Measurements from ENCODE around the gene HDHD3. TPM values are rescaled to one million over a fixed set of nuclear protein-coding genes. Genes with fewer than 3 reads are reported as not detected.
A peak's percentile ranks its signal among the peaks of the same experiment; 100 is the strongest.

Gene HDHD3
- total RNA-seq, 1 donor from 2014 or later = 10.4 TPM

DNA sequence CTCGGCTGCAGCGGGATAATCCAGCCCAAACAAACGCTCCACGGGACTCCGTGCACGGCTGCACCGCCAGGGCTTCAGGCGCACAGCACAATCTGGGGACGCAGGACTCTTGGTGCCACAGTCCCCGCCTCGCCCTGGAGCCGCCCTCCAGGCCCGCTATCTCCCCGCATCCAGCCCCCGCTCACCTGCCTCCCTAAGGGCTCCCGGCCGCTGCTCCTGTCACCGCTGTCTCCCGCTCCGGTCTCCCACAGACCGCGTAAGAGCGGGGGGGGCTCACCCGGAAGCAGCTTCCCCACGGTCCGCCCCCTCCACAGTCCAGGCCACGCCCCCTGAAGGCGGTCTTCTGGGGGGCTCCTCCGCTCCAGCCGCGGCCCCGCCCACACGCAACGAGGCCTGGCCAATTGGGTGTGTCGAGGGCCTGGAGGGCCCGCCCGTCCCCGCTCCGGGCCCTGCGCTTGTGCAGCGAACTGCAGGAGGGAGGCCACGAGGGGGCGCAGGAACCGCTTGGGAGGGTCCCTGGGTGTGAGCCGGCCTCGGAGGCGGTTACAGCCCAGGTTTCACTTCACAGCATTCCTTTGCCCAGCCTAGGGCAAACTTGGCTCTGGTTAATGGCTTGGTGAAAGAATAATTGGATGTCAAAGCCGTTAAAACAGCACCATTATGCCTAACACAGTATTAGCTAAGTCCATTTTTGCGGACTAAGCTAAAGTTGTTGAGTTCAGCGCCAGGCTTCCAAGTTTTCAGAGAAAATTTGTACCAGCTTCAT lies 24.4 kb upstream of the HDHD3 start, which contains the start of gene ALAD:
Gene ALAD (minus strand): TSS at position 258 of the 766 bp plus-strand sequence. CDS start 7,725 bp downstream, outside the sequence.
- ATAC-seq (peak; percentile 99), DNase-seq (peak; percentile 100)
- peaks cover 12% of the 10 kb centered on the region for H3K4me1 ChIP-seq
- intact Hi-C loops (cut with DNase I) = no loop called here
- no peaks in the 10 kb centered on the region for H3K36me3 ChIP-seq
- no peaks in the 10 kb centered on the region for H3K27me3 ChIP-seq
- peak within 1 kb of the TSS; percentile 73 for H3K27ac ChIP-seq
- H3K4me3 ChIP-seq = peak within 1 kb of the TSS; percentile 78
- no peaks in the 10 kb centered on the region for H3K9me3 ChIP-seq
- TF ChIP-seq, protein P1, sequence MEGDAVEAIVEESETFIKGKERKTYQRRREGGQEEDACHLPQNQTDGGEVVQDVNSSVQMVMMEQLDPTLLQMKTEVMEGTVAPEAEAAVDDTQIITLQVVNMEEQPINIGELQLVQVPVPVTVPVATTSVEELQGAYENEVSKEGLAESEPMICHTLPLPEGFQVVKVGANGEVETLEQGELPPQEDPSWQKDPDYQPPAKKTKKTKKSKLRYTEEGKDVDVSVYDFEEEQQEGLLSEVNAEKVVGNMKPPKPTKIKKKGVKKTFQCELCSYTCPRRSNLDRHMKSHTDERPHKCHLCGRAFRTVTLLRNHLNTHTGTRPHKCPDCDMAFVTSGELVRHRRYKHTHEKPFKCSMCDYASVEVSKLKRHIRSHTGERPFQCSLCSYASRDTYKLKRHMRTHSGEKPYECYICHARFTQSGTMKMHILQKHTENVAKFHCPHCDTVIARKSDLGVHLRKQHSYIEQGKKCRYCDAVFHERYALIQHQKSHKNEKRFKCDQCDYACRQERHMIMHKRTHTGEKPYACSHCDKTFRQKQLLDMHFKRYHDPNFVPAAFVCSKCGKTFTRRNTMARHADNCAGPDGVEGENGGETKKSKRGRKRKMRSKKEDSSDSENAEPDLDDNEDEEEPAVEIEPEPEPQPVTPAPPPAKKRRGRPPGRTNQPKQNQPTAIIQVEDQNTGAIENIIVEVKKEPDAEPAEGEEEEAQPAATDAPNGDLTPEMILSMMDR (IDR thresholded peaks at IDR 0.05) = peak; percentile 96

DNA sequence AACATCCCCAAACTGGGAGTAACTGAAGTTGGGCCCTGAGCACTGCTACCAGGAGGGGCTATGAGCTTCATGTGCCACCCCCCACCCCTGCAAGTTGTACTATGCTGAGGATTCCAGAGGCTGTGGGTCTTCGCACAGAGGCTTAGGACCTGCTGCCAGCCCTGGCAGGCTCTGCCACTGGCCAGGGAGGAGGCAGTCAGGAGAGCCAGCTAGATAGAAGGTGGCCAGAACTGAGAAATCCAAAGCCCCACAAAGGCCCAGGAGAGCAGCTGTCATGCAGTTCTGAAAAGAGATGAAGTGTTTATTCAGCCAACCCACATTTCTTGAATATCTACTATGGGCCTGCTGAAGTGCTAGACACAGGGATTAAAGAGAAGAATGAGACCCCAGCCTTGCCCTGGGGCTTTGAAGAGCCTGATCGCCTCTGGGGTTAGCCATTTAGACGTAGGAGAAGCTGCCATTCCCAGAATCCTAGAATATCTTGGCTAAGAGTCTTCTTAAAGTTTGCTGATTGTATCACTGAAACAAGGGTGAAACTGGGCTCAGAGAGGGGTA lies 22.9 kb upstream of the HDHD3 start:
- ATAC-seq (no peak), DNase-seq (no peak)
- intact Hi-C loops (cut with DNase I) = no loop called here
- no peaks in the 10 kb centered on the region for H3K9me3 ChIP-seq
- H3K4me1 ChIP-seq = peaks cover 12% of the 10 kb centered on the region
- no peak overlapping the region for H3K4me3 ChIP-seq
- no peak overlapping the region for H3K27ac ChIP-seq
- TF ChIP-seq, protein P1 (IDR thresholded peaks at IDR 0.05) = no peak
- H3K27me3 ChIP-seq = no peaks in the 10 kb centered on the region
- H3K36me3 ChIP-seq = no peaks in the 10 kb centered on the region

DNA sequence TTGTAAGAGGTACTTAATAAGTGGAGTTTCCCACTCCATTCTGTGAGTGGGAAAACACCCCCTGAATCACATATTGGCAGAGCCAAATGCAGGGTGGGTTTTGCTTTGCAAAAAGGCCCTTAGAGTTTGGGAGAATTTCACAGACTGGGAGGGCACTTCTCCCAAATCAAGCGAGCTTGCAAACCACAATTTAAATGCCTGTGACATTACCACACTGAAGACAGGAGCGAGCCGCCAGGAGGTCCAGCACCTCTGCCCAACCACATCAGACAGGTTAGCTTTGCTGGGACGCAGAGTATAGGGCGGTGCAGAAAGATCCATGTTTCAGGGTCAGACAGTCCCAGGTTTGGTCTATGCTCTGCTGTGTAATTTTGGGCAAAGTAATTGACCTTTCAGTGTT lies 22.0 kb upstream of the HDHD3 start:
- TF ChIP-seq, protein P1 (IDR thresholded peaks at IDR 0.05) = no peak
- peak overlapping the region; percentile 17 for H3K27ac ChIP-seq
- DNase-seq (no peak), ATAC-seq (no peak)
- no peaks in the 10 kb centered on the region for H3K27me3 ChIP-seq
- no peaks in the 10 kb centered on the region for H3K9me3 ChIP-seq
- no peak overlapping the region for H3K4me3 ChIP-seq
- intact Hi-C loops (cut with DNase I) = no loop called here
- H3K36me3 ChIP-seq = peaks cover under 1% of the 10 kb centered on the region
- peaks cover 12% of the 10 kb centered on the region for H3K4me1 ChIP-seq

DNA sequence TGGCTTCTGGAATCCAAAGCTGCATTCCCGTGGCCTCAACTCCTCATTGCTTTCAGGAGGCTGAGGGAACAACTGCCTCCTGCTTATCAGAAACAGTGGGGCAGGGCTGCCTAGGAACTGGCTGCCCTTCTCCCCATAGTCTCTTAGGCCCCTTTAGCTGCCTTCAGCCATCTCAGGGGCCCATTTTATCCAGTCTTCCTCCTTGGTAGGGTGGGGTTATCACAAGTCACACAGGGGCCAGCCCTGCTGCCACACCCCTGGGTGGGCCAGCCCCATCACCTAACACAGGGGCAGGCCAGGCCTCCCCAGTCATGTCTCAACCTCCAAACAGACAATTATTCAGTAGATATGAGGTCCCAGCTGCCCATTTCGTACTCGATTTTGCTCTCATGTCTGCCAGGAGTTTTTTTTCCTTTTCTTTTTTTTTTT lies 20.4 kb upstream of the HDHD3 start:
- no peak for DNase-seq
- no peak overlapping the region for H3K27ac ChIP-seq
- H3K36me3 ChIP-seq = peaks cover 14% of the 10 kb centered on the region
- H3K27me3 ChIP-seq = no peaks in the 10 kb centered on the region
- intact Hi-C loops (cut with DNase I) = no loop called here
- H3K4me1 ChIP-seq = peaks cover 12% of the 10 kb centered on the region
- no peaks in the 10 kb centered on the region for H3K9me3 ChIP-seq
- no peak overlapping the region for H3K4me3 ChIP-seq
- TF ChIP-seq, protein P1 (IDR thresholded peaks at IDR 0.05) = no peak
- no peak for ATAC-seq

DNA sequence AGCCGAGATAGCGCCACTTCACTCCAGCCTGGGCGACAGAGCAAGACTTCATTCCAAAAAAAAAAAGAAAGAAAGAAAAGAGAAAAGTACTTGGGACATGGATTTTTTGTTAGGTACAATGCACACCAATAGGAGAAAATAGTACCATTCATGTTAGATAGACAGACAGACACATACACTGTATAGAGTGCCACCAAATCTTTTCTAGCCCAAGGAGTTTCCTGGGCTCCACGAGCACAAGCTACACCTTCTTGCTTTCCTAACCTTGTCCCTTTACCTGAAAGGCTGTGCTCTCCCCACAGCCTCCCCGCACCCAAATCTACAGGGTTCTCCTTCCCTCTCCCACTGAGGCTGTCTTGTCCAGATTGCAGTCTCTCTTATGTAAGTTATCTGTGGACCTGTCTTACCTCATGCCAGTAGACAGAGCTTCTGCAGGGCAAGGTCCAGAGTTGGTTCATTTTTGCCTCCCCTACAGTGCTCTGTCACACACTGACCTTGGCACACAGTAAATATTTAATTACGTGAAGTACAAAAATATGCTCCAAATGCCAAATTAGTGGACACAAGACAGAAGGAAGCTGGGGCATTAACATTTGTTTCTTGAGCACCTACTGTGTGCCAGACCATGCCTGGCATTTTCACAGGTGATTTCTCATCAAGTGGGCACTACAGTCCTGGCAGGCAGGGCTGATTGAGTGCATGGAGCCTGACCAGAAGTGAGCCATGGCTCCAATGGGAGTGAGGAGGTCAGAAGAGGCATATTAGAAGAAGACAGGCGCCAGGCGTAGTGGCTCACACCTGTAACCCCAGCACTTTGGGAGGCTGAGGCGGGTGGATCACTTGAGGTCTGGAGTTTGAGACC lies 18.4 kb upstream of the HDHD3 start:
- Histone ChIP-seq H3K4me3 (no peak overlapping the region), H3K9me3 (no peaks in the 10 kb centered on the region), H3K27me3 (no peaks in the 10 kb centered on the region), H3K27ac (no peak overlapping the region), H3K36me3 (peaks cover 34% of the 10 kb centered on the region), H3K4me1 (peaks cover 5% of the 10 kb centered on the region)
- ATAC-seq (no peak), DNase-seq (no peak)
- TF ChIP-seq, protein P1 (IDR thresholded peaks at IDR 0.05) = no peak
- intact Hi-C loops (cut with DNase I) = no loop called here
